ENCODE results near the gene WNT8A.
A peak's percentile ranks its signal among the peaks of the same experiment; 100 is the strongest.

DNA sequence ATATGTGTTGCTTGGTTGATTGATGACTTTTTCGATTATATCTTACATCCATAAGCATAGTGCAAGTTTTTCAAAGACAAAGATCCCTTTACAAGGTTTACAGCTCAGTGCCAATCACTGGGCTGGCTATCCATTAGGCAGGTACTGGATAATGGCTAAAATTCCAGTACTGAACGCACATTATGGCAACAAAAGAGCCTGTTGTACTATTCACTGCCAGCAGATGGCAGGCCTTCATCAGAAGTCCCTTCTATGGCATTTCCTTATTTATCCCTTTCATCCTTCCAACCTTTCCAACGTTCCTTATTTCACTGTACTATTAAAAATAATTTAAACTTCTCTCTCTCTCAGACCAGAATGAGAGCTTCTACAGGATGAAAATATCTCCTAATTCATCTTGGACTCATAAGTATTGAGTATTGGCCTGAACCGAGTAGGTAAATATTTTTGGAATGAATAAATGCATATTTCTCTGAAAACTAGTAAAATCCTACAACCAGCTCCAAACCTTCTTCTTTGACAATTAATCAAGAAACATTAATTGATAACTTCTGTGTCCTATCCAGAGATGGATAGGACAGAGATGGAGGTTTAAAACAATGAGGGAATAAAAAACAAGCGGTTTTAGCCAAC lies 6.7 kb upstream of the WNT8A start:
- TF ChIP-seq POLR2A (IDR thresholded peaks at IDR 0.05) = no peak
- TF ChIP-seq, protein P1, sequence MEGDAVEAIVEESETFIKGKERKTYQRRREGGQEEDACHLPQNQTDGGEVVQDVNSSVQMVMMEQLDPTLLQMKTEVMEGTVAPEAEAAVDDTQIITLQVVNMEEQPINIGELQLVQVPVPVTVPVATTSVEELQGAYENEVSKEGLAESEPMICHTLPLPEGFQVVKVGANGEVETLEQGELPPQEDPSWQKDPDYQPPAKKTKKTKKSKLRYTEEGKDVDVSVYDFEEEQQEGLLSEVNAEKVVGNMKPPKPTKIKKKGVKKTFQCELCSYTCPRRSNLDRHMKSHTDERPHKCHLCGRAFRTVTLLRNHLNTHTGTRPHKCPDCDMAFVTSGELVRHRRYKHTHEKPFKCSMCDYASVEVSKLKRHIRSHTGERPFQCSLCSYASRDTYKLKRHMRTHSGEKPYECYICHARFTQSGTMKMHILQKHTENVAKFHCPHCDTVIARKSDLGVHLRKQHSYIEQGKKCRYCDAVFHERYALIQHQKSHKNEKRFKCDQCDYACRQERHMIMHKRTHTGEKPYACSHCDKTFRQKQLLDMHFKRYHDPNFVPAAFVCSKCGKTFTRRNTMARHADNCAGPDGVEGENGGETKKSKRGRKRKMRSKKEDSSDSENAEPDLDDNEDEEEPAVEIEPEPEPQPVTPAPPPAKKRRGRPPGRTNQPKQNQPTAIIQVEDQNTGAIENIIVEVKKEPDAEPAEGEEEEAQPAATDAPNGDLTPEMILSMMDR (IDR thresholded peaks at IDR 0.05) = peak; percentile 74 to 86 (median 79)
- TF ChIP-seq POLR2AphosphoS5 (IDR thresholded peaks at IDR 0.05) = no peak
- TF ChIP-seq EP300 (IDR thresholded peaks at IDR 0.05) = no peak
